Ascending aorta (tissue), 2 donors: Measurements from ENCODE around the gene AP3M1. TPM values are rescaled to one million over a fixed set of nuclear protein-coding genes. Genes with fewer than 3 reads are reported as not detected.

Experiments used
- DNase-seq, 2 donors: peaks; one replicate each; pipeline ENCODE4 v3.0.0-alpha.2; 2019; ENCODE audit warnings: low spot score in 2 of 2
- H3K27ac ChIP-seq, 2 donors: fragments of 200-600 bp; sonication (generic); one replicate each; pipeline ENCODE4 v1.5.1; 2016 to 2017; ENCODE audit warnings: mild to moderate bottlenecking in 1 of 2
- H3K27me3 ChIP-seq: fragments of 200-600 bp; sonication (generic); one replicate; pipeline ENCODE4 v1.5.1; 2017
- H3K36me3 ChIP-seq, 2 donors: fragments of 200-600 bp; sonication (generic); one replicate each; pipeline ENCODE4 v1.5.1; 2016
- H3K4me1 ChIP-seq, 2 donors: fragments of 200-600 bp; sonication (generic); one replicate each; pipeline ENCODE4 v1.5.1; 2016 to 2017; ENCODE audit warnings: mild to moderate bottlenecking in 1 of 2
- H3K4me3 ChIP-seq, 2 donors: fragments of 200-600 bp; sonication (generic); one replicate each; pipeline ENCODE4 v1.5.1; 2016 to 2017; ENCODE audit warnings: mild to moderate bottlenecking in 1 of 2
- H3K9me3 ChIP-seq, 2 donors: fragments of 200-600 bp; sonication (generic); one replicate each; pipeline ENCODE4 v1.5.1; 2016
- CTCF ChIP-seq, 3 experiments: fragments of 200-600 bp in 2 of 3; fragments of 450-650 bp in 1 of 3; sonication (generic) in 2 of 3; IDR thresholded peaks; one replicate each; pipeline ENCODE4 v1.5.1; 2016 to 2019; ENCODE audit warnings: antibody characterized with exemption in 3 of 3, mild to moderate bottlenecking in 1 of 3, moderate library complexity in 1 of 3
- intact Hi-C: fragments of 100-400 bp; cut with DNase I; formaldehyde crosslinking; loops from one replicate; pipeline ENCODE4 v1.15.1; 2023
- total RNA-seq: library from RNA; depleted of rRNA; stranded (reverse); fragments of >200 nt; gene quantifications from one replicate; pipeline ENCODE4 v1.1.0, GENCODE V29; 2016

Gene AP3M1, protein sequence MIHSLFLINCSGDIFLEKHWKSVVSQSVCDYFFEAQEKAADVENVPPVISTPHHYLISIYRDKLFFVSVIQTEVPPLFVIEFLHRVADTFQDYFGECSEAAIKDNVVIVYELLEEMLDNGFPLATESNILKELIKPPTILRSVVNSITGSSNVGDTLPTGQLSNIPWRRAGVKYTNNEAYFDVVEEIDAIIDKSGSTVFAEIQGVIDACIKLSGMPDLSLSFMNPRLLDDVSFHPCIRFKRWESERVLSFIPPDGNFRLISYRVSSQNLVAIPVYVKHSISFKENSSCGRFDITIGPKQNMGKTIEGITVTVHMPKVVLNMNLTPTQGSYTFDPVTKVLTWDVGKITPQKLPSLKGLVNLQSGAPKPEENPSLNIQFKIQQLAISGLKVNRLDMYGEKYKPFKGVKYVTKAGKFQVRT
- 11.9 TPM for total RNA-seq

- peak within 1 kb of the TSS; percentile 82 to 96 for H3K4me3 ChIP-seq
- H3K36me3 ChIP-seq: no peaks in the 10 kb centered on the region
- DNase-seq: peak; percentile 48 to 90
- H3K27ac ChIP-seq: peak within 1 kb of the TSS; percentile 84
- intact Hi-C loops: loop anchor here (5.0 to 10.0 kb wide), 4 partner anchors 42 to 1084 kb away; partner anchors contain the start of gene COMTD1
- H3K27me3 ChIP-seq: no peaks in the 10 kb centered on the region
- H3K4me1 ChIP-seq: peaks cover 8 to 32% of the 10 kb centered on the region in 2 donors
- no peaks in the 10 kb centered on the region for H3K9me3 ChIP-seq
- no peak for TF ChIP-seq CTCF (IDR thresholded peaks at IDR 0.05)
Observed at GRCh38 chr10:74150204-74150989, at the start of gene AP3M1. Gene AP3M1, minus strand, starts transcription at chr10:74150828. Its CDS starts 12,449 bp downstream, at chr10:74138379.

DNA sequence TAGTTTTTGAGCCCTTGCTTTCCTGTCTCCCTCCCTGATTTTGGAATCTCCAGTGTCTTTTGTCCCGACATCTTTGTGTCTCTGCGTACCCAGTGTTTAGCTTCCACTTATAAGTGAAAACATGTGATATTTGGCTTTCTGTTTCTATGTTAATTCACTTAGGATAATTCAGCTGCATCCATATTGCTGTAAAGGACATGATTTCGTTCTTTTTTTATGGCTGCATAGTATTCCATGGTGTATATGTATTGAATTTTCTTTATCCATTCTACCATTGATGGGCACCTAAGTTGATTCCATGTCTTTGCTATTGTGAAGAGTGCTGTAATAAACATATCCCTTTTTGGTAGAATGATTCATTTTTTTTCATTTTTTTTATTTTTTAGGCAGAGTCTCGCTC, 48.7 kb upstream of the AP3M1 start:
- peaks cover 0 to 2% of the 10 kb centered on the region in 2 donors for H3K36me3 ChIP-seq
- no peak overlapping the region for H3K4me3 ChIP-seq
- no peak for TF ChIP-seq CTCF (IDR thresholded peaks at IDR 0.05)
- no peaks in the 10 kb centered on the region for H3K27me3 ChIP-seq
- intact Hi-C loops: no loop called here
- no peak overlapping the region for H3K27ac ChIP-seq
- H3K4me1 ChIP-seq: no peaks in the 10 kb centered on the region
- no peaks in the 10 kb centered on the region for H3K9me3 ChIP-seq
- no peak for DNase-seq

DNA sequence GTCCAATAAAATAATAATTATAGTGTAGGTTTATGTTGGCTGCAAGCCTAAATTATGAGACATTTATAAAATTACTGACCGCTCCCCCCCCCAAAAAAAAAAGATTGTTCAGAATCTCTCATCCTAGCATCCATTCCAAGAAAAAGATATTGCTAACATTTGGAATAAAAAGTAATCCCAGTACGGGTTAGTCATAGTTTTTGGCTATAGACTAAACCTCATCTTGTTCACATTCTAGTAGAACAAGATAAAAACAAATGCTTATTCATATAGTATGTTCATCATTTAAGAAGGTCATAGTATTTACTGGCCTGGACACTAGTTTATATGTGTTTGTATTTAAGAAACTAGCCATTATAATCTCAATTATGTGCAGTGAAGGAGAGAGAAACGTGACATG, 44.4 kb upstream of the AP3M1 start:
- intact Hi-C loops: loop anchor here (5.0 kb wide), 1 partner anchor 43 kb away; the partner anchor contains the start of genes ADK and AP3M1
- no peaks in the 10 kb centered on the region for H3K36me3 ChIP-seq
- TF ChIP-seq CTCF (IDR thresholded peaks at IDR 0.05): no peak

DNA sequence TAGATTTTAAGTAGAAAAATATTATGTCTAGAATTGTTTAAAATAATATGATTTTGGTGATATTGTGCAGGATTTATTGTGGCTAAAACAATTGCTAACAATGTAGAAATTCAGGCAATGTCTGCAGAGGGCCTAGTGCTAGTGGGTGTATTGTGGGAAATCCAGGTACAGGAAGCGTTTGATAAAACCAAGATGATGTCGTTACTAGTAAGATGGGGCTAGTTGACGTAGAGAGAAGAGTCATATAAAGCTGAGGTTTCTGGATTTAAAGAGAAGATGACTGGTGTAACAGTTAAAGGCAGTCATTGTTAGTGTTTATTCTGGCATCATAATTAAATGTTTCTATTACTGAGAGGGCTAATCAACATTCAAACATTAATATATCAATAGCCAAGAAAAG, 43.9 kb upstream of the AP3M1 start:
- Histone ChIP-seq H3K9me3 (no peaks in the 10 kb centered on the region), H3K4me1 (peaks cover 0 to 12% of the 10 kb centered on the region in 2 donors), H3K36me3 (no peaks in the 10 kb centered on the region), H3K4me3 (no peak overlapping the region), H3K27me3 (no peaks in the 10 kb centered on the region), H3K27ac (no peak overlapping the region)
- intact Hi-C loops: loop anchor here (5.0 kb wide), 1 partner anchor 42 kb away; the partner anchor contains the start of genes ADK and AP3M1
- DNase-seq: no peak
- no peak for TF ChIP-seq CTCF (IDR thresholded peaks at IDR 0.05)

More for the DNA sequence above, 44.4 kb upstream of the AP3M1 start:
- Histone ChIP-seq H3K27ac (no peak overlapping the region), H3K4me1 (peaks cover 0 to 9% of the 10 kb centered on the region in 2 donors), H3K9me3 (no peaks in the 10 kb centered on the region), H3K27me3 (no peaks in the 10 kb centered on the region), H3K4me3 (no peak overlapping the region)
- no peak for DNase-seq

DNA sequence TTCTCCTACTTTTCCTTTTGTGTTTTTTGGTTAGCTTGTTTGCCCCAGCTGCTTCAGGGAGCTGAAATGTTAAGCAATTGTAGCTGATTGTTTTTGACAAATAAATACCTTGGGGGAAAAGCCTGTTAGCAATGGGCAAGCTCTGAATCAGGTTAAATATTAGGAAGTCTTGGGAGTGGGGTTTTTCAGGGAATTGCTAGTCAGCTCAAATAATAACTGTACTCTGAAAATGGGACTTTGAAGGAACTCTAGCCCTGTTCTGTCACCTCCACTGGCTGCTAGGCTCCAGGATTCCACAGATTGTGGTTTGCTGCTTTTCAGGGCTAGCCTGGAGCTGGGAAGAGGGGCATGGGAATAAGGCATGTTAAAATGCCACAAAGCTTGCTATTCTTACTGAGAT, 39.9 kb upstream of the AP3M1 start:
- no peaks in the 10 kb centered on the region for H3K9me3 ChIP-seq
- intact Hi-C loops: loop anchor here (5.0 kb wide), 1 partner anchor 38 kb away; the partner anchor contains the start of genes ADK and AP3M1
- H3K27ac ChIP-seq: peak overlapping the region; percentile 62 to 75
- H3K36me3 ChIP-seq: no peaks in the 10 kb centered on the region
- H3K27me3 ChIP-seq: no peaks in the 10 kb centered on the region
- H3K4me3 ChIP-seq: peak overlapping the region in 1 of 2 donors; percentile 38
- no peak for DNase-seq
- peaks cover 0 to 13% of the 10 kb centered on the region in 2 donors for H3K4me1 ChIP-seq
- no peak for TF ChIP-seq CTCF (IDR thresholded peaks at IDR 0.05)
